Activated CD4-positive, CD25-positive, alpha-beta regulatory T cell treated with anti-CD3 and anti-CD28 coated beads, Interleukin-2, amount 50 U/mL, for 16 hours (primary cell): ENCODE measurements around the gene SPOCK1.

Experiments
- DNase-seq: peaks from one replicate; pipeline ENCODE4 v3.0.0-alpha.2; 2020; ENCODE audit warnings: low read depth, low spot score

Gene SPOCK1

GRCh38 chr5:137223324-137224295, 275.5 kb downstream of the SPOCK1 start:
- DNase-seq = no peak

GRCh38 chr5:137221943-137222342, 277.2 kb downstream of the SPOCK1 start:
- no peak for DNase-seq

- no peak for DNase-seq
These were observed 278.6 kb downstream of the SPOCK1 start for GRCh38 chr5:137220523-137220927.

- DNase-seq = no peak
These were observed 280.2 kb downstream of the SPOCK1 start for GRCh38 chr5:137218896-137219295.

GRCh38 chr5:137218471-137218870, 280.7 kb downstream of the SPOCK1 start:
- DNase-seq = no peak

GRCh38 chr5:137217599-137218200, 281.4 kb downstream of the SPOCK1 start:
- DNase-seq = no peak

- no peak for DNase-seq
These were observed 282.0 kb downstream of the SPOCK1 start for GRCh38 chr5:137216976-137217598.

- DNase-seq = no peak
These were observed 283.3 kb downstream of the SPOCK1 start for GRCh38 chr5:137215780-137216179.

- DNase-seq = no peak
These were observed 283.9 kb downstream of the SPOCK1 start for GRCh38 chr5:137215261-137215660.

GRCh38 chr5:137214446-137215189, 284.5 kb downstream of the SPOCK1 start:
- no peak for DNase-seq

GRCh38 chr5:137212471-137212870, 286.7 kb downstream of the SPOCK1 start:
- no peak for DNase-seq

- DNase-seq = no peak
These were observed 289.8 kb downstream of the SPOCK1 start for GRCh38 chr5:137209232-137209809.

GRCh38 chr5:137207023-137207760, 291.9 kb downstream of the SPOCK1 start:
- DNase-seq = no peak

GRCh38 chr5:137206030-137206715, 293.0 kb downstream of the SPOCK1 start:
- DNase-seq = no peak

- no peak for DNase-seq
These were observed 293.7 kb downstream of the SPOCK1 start for GRCh38 chr5:137205231-137206027.

GRCh38 chr5:137203011-137203632, 296.0 kb downstream of the SPOCK1 start:
- DNase-seq = no peak

GRCh38 chr5:137201876-137202275, 297.2 kb downstream of the SPOCK1 start:
- DNase-seq = no peak

- no peak for DNase-seq
These were observed 298.0 kb downstream of the SPOCK1 start for GRCh38 chr5:137200906-137201700.
